Spleen (tissue), 11 donors: ENCODE data around the gene STAC2. TPM values are rescaled to one million over a fixed set of nuclear protein-coding genes. Genes with fewer than 3 reads are reported as not detected.

ENCODE experiments used
- DNase-seq: peaks from one replicate; pipeline ENCODE4 v3.0.0-alpha.2; 2020
- H3K27ac ChIP-seq, 8 donors: fragments of 200-600 bp; sonication (generic) in 7 of 8; 1 replicate in 4 of 8; 2 replicates in 4 of 8; pipeline versions ENCODE4 v1.5.0 to v1.8.0; 2016 to 2021; ENCODE audit warnings: inconsistent platforms in 4 of 8, mild to moderate bottlenecking in 4 of 8, moderate library complexity in 1 of 8
- H3K27me3 ChIP-seq, 7 donors: fragments of 200-600 bp; sonication (generic) in 6 of 7; replicated peaks in 1 of 7; 1 replicate in 4 of 7; 2 replicates in 3 of 7; pipeline versions ENCODE4 v1.5.0 to v1.8.0; 2016 to 2021; ENCODE audit warnings: inconsistent platforms in 3 of 7, mild to moderate bottlenecking in 1 of 7
- H3K36me3 ChIP-seq, 6 donors: fragments of 200-600 bp; sonication (generic) in 5 of 6; 1 replicate in 4 of 6; 2 replicates in 2 of 6; pipeline versions ENCODE4 v1.5.0 to v1.8.0; 2016 to 2021; ENCODE audit warnings: inconsistent platforms in 2 of 6
- H3K4me1 ChIP-seq, 6 donors: fragments of 200-600 bp; sonication (generic) in 5 of 6; 1 replicate in 3 of 6; 2 replicates in 3 of 6; pipeline versions ENCODE4 v1.5.0 to v1.8.0; 2016 to 2021; ENCODE audit warnings: inconsistent platforms in 3 of 6
- H3K4me3 ChIP-seq, 8 donors: fragments of 200-600 bp; sonication (generic) in 7 of 8; 1 replicate in 4 of 8; 2 replicates in 4 of 8; pipeline versions ENCODE4 v1.5.0 to v1.8.0; 2016 to 2021; ENCODE audit warnings: inconsistent platforms in 4 of 8, mild to moderate bottlenecking in 4 of 8, moderate library complexity in 2 of 8
- H3K9me3 ChIP-seq, 8 donors: fragments of 200-600 bp; sonication (generic) in 7 of 8; 1 replicate in 4 of 8; 2 replicates in 4 of 8; pipeline versions ENCODE4 v1.5.0 to v1.8.0; 2016 to 2021; ENCODE audit warnings: inconsistent platforms in 4 of 8
- CTCF ChIP-seq, 11 experiments: fragments of 200-600 bp in 7 of 11; fragments of 450-650 bp in 4 of 11; sonication (generic) in 4 of 11; IDR thresholded peaks in 8 of 11; conservative IDR thresholded peaks in 3 of 11; 1 replicate in 7 of 11; 2 replicates in 4 of 11; pipeline versions ENCODE4 v1.4.0 to v1.8.0; 2016 to 2021; ENCODE audit warnings: antibody characterized with exemption in 11 of 11, inconsistent platforms in 4 of 11, mild to moderate bottlenecking in 1 of 11
- POLR2A ChIP-seq, 3 donors: fragments of 450-650 bp; IDR thresholded peaks; one replicate each; pipeline ENCODE4 v1.5.1; 2017; ENCODE audit warnings: antibody characterized with exemption in 3 of 3, mild to moderate bottlenecking in 1 of 3
- POLR2AphosphoS5 ChIP-seq, 3 donors: sonication (generic); formaldehyde crosslinking; IDR thresholded peaks; one replicate each; pipeline ENCODE4 v1.5.1; 2017; ENCODE audit warnings: antibody characterized with exemption in 3 of 3
- WGBS, 5 donors: extraction: QIAGEN DNeasy Blood & Tissue Kit in 3 of 5; methylation state at CpG; one replicate each; pipeline versions ENCODE4 v1.1.5 to v1.1.7; 2013 to 2018; 5-methylcytosine and 5-hydroxymethylcytosine counted together
- intact Hi-C: fragments of 100-400 bp; cut with DNase I; formaldehyde crosslinking; loops from one replicate; pipeline ENCODE4 v1.15.0; 2023; ENCODE audit warnings: low total_unique reads
- polyA plus RNA-seq, 3 donors: library from polyadenylated mRNA; stranded (reverse); fragments of 200-250 nt; gene quantifications; one replicate each; pipeline ENCODE4 v1.2.1, GENCODE V29; 2013
- total RNA-seq, 7 donors: library from RNA; depleted of rRNA in 3 of 7; stranded (reverse); fragments of >200 nt in 3 of 7; fragmentation: NEBNext Ultra II Directional in 4 of 7; extraction: Animal tissue kit (Norgen Biotek cat#: 25700) in 4 of 7; gene quantifications; one replicate each; pipeline versions ENCODE4 v1.1.0 to v1.2.1, GENCODE V29; 2016 to 2021
- donor health status: healthy with polysubstance abuse.
- donor health status: DM: no; HTN: no; CAD: no; lungs with moderate emphysema.
- donor health status: DM: no; HTN: no; CAD: no.
- donor health status: Bipolar disorder and iron deficiency.
- donor health status: healthy.
- donor health status: DM: no; HTN: no; CAD: no.
- donor health status: DM: yes; HTN: yes; CAD: no.

Gene STAC2
- total and polyA plus RNA-seq, 10 donors, result 0.06 to 0.56 (median 0.27) TPM; not detected in 7

- DNase-seq, result no peak
- WGBS, 5 donors, result 88 to 98% (median 96%) methylated on average over 7 to 9 of the region's 9 CpGs
- no peaks in the 10 kb centered on the region for H3K9me3 ChIP-seq
- H3K4me3 ChIP-seq, result no peak overlapping the region
- H3K27ac ChIP-seq, result no peak overlapping the region
- H3K27me3 ChIP-seq, result peaks cover 0 to 3% (median 0%) of the 10 kb centered on the region in 7 donors
- TF ChIP-seq POLR2AphosphoS5 (IDR thresholded peaks at IDR 0.05), result no peak
- no peak for TF ChIP-seq CTCF (IDR thresholded peaks at IDR 0.05 in 8 of 11, conservative IDR thresholded peaks at IDR 0.05 in 3 of 11)
- TF ChIP-seq POLR2A (IDR thresholded peaks at IDR 0.05), result no peak
- peaks cover 0 to 66% (median 22%) of the 10 kb centered on the region in 6 donors for H3K36me3 ChIP-seq
- intact Hi-C loops, result no loop called here
- H3K4me1 ChIP-seq, result peaks cover 0 to 34% (median 19%) of the 10 kb centered on the region in 6 donors
These were observed 33.8 kb downstream of the STAC2 start for GRCh38 chr17:39191750-39192510.

- Histone ChIP-seq H3K4me1 (no peaks in the 10 kb centered on the region), H3K36me3 (peaks cover 0 to 97% (median 28%) of the 10 kb centered on the region in 6 donors), H3K27ac (no peak overlapping the region), H3K4me3 (no peak overlapping the region), H3K9me3 (no peaks in the 10 kb centered on the region), H3K27me3 (no peaks in the 10 kb centered on the region)
- DNase-seq, result no peak
- intact Hi-C loops, result no loop called here
- WGBS, 5 donors, result 82 to 90% (median 85%) methylated on average over 9 of the region's 9 CpGs
- TF ChIP-seq CTCF (IDR thresholded peaks at IDR 0.05 in 8 of 11, conservative IDR thresholded peaks at IDR 0.05 in 3 of 11) (no peak), POLR2AphosphoS5 (IDR thresholded peaks at IDR 0.05) (no peak)
These were observed 38.5 kb downstream of the STAC2 start for GRCh38 chr17:39187152-39187830.

GRCh38 chr17:39186481-39187002 is 39.2 kb downstream of the STAC2 start:
- Histone ChIP-seq H3K9me3 (no peaks in the 10 kb centered on the region), H3K27me3 (no peaks in the 10 kb centered on the region), H3K36me3 (peaks cover 0 to 98% (median 25%) of the 10 kb centered on the region in 6 donors), H3K27ac (no peak overlapping the region), H3K4me1 (no peaks in the 10 kb centered on the region), H3K4me3 (no peak overlapping the region)
- WGBS, 5 donors, result 91 to 97% (median 92%) methylated on average over 9 to 15 of the region's 15 CpGs
- DNase-seq, result no peak
- TF ChIP-seq CTCF (IDR thresholded peaks at IDR 0.05 in 8 of 11, conservative IDR thresholded peaks at IDR 0.05 in 3 of 11) (no peak), POLR2A (IDR thresholded peaks at IDR 0.05) (no peak), POLR2AphosphoS5 (IDR thresholded peaks at IDR 0.05) (no peak)
- intact Hi-C loops, result no loop called here

GRCh38 chr17:39183720-39184119 is 42.0 kb downstream of the STAC2 start:
- Histone ChIP-seq H3K4me3 (no peak overlapping the region), H3K9me3 (no peaks in the 10 kb centered on the region), H3K4me1 (no peaks in the 10 kb centered on the region), H3K27ac (no peak overlapping the region), H3K27me3 (no peaks in the 10 kb centered on the region), H3K36me3 (peaks cover 0 to 92% (median 20%) of the 10 kb centered on the region in 6 donors)
- intact Hi-C loops, result no loop called here
- no peak for DNase-seq
- TF ChIP-seq CTCF (IDR thresholded peaks at IDR 0.05 in 8 of 11, conservative IDR thresholded peaks at IDR 0.05 in 3 of 11) (no peak), POLR2AphosphoS5 (IDR thresholded peaks at IDR 0.05) (no peak), POLR2A (IDR thresholded peaks at IDR 0.05) (no peak)
- WGBS, 5 donors, result 87 to 98% (median 92%) methylated on average over 10 of the region's 10 CpGs
